ENCODE data around the gene SPIRE2.
"Not testable (repeated sequence)": the region's sequence is repeated elsewhere in the genome, so short reads cannot be mapped to it uniquely, and the experiment has no call there.

The SPIRE2 gene

DNA sequence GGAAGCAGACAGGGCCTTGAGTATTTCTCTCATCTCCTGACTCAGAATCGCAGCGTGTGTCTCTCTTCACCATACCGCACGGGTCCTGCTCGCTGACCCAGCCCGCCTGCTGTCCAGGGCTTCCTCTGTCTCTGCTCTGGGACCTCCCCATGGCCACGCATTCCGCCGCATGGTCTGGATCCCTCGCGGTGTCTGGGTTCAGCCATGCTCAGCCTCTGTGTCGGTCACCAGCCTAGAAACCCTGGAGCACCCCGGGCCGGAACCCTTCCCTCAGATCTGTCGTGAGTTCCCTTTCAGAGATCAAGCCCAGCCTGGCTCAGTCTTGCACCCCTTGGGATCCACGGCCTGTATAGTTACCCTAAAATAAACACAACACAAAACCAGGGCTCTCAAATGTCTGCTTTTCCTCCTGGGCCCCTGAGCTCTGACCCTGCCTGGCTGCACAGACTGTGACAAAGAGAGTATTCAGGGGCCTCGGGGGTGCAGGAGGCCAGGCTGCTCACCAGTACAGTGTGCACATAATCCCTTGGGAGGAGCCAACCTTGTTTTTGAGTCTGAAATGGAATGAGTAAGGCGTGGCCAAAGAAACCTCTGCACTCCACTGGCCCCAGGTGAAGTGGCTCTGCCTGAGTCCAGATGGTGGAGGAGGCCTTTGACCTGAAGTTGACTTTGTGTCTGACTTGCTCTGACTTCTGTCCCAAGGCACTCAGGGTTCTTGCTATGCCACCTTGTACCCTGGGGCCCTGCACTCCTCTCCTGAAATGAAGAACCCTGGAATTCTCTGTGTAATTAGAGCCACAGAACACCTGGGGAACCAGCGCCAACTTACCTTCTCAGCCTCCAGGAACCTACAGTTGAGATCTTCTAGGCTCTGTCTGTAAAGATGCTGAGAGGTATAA is 5.8 kb upstream of the SPIRE2 start:
- Mint-ChIP-seq H3K4me1 (ENCODE audit: low read depth in 2 of 2) (peaks cover 11 to 28% of the 10 kb centered on the region in 2 donors), H3K27me3 (no peaks in the 10 kb centered on the region), H3K36me3 (ENCODE audit: insufficient read depth) (peaks cover under 1% of the 10 kb centered on the region), H3K9me3 (no peaks in the 10 kb centered on the region), H3K4me3 (peak overlapping the region; percentile 53 to 62), H3K27ac (peak overlapping the region in 1 of 2 donors; percentile 87)
- DNase-seq (no peak), ATAC-seq (replicated peaks) (no peak)

- H3K9me3 Mint-ChIP-seq: no peaks in the 10 kb centered on the region
- ATAC-seq (replicated peaks) (no peak), DNase-seq (no peak)
- H3K4me3 Mint-ChIP-seq: no peak overlapping the region
- H3K27me3 Mint-ChIP-seq: no peaks in the 10 kb centered on the region
- H3K36me3 Mint-ChIP-seq (ENCODE audit: insufficient read depth): peaks cover 3% of the 10 kb centered on the region
- H3K27ac Mint-ChIP-seq: no peak overlapping the region
- peaks cover 7 to 20% of the 10 kb centered on the region in 2 donors for H3K4me1 Mint-ChIP-seq (ENCODE audit: low read depth in 2 of 2)
These were observed 5.0 kb upstream of the SPIRE2 start for GRCh38 chr16:89823087-89823823.

DNA sequence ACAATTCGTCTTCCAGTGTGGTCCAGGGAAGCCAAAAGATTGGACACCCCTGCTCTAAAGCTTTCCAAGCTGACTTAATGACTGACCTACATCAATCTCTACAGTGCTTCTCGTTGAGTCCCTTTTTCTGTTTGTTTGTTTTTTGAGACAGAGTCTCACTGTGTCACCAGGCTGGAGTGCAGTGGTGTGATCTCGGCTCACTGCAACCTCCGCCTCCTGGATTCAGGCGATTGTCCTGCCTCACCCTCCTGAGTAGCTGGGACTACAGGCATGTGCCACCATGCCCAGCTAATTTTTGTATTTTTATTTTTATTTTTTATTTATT is 4.5 kb upstream of the SPIRE2 start:
- not testable (repeated sequence) for DNase-seq; H3K27ac Mint-ChIP-seq; H3K4me3 Mint-ChIP-seq; H3K36me3 Mint-ChIP-seq (ENCODE audit: insufficient read depth); H3K9me3 Mint-ChIP-seq; H3K27me3 Mint-ChIP-seq; ATAC-seq (replicated peaks)
- H3K4me1 Mint-ChIP-seq (ENCODE audit: low read depth in 2 of 2): peaks cover 7 to 17% of the 10 kb centered on the region in 2 donors

DNA sequence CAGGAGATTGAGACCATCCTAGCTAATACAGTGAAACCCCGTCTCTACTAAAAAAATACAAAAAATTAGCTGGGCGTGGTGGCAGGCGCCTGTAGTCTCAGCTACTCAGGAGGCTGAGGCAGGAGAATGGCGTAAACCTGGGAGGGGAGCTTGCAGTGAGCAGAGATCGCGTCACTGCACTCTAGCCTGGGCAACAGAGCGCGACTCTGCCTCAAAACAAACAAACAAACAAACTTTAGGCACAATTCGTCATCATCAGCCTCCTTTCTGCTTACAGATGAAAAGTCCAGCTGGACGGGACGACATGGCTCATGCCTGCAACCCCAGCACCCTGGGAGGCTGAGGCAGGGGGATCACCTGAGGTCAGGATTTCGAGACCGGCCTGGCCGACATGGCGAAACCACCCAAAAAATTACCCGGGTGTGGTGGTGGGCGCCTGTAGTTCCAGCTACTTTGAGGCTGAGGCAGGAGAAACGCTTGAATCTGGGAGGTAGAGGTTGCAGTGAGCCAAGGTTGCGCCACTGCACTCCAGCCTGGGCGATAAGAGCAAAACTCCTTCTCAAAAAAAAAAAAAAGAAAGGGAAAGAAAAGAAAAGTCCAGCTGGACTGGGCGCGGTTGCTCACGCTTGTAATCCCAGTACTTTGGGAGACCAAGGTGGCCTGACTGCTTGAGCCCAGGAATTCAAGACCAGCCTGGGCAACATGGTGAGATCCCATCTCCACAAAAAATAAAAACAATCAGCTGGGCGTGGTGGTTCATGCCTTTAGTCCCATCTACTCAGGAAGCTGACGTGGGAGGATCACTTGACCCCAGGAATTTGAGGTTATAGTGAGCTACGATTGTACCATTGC is 1.5 kb upstream of the SPIRE2 start:
- Mint-ChIP-seq H3K27ac (no peak overlapping the region), H3K9me3 (no peaks in the 10 kb centered on the region), H3K4me3 (peak overlapping the region in 1 of 2 donors; percentile 37), H3K36me3 (ENCODE audit: insufficient read depth) (peaks cover 8% of the 10 kb centered on the region), H3K27me3 (peaks cover 0 to 24% of the 10 kb centered on the region in 2 donors), H3K4me1 (ENCODE audit: low read depth in 2 of 2) (peaks cover 11% of the 10 kb centered on the region in 2 donors)
- DNase-seq (no peak), ATAC-seq (replicated peaks) (no peak)

GRCh38 chr16:89827383-89828198 is 684 bp upstream of the SPIRE2 start:
- Mint-ChIP-seq H3K27ac (no peak overlapping the region), H3K9me3 (no peaks in the 10 kb centered on the region), H3K4me1 (ENCODE audit: low read depth in 2 of 2) (peaks cover 5 to 9% of the 10 kb centered on the region in 2 donors), H3K36me3 (ENCODE audit: insufficient read depth) (peaks cover 8% of the 10 kb centered on the region), H3K4me3 (peak overlapping the region; percentile 5 to 29), H3K27me3 (peaks cover 0 to 33% of the 10 kb centered on the region in 2 donors)
- DNase-seq: no peak
- ATAC-seq (replicated peaks): no peak

DNA sequence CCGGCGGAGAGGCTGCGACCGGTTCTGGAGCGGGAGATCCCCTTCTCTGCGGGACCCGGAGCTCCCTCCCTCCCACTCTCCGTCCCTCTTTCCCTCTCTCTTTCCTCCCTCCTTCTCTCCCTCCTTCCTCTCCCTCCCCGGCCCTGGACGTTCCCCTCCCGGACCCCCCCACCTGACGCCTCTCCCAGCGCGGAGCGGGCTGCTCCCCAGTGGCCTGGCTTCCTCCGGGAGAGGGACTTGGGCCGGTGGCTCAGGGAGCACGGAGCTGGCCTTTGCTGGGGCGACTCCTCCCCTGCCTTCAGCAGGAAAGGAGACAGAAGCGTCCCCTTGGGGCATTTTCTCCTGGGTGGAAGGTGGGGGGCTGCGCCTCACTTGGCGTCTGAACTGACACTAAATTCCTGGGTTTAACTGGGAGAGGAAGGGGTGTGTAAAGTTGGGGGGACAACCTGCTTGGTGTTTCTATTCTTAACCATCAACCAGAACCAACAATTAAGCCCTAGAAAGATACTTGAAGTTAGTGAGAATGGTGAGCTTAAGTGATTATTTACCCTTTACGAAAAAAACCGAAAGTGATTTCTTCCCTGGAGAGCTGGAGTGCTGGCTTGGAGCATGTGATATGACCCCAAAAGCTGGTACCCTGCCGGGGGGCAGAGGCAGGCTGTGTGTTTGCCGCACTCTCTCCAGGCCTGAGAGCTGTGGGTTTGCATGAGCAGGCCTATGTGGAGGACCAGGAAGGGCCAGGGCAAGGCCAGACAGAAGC is 775 bp downstream of the SPIRE2 start:
- DNase-seq (no peak), ATAC-seq (replicated peaks) (no peak)
- peaks cover 0 to 35% of the 10 kb centered on the region in 2 donors for H3K27me3 Mint-ChIP-seq
- H3K9me3 Mint-ChIP-seq: no peaks in the 10 kb centered on the region
- peaks cover 5 to 9% of the 10 kb centered on the region in 2 donors for H3K4me1 Mint-ChIP-seq (ENCODE audit: low read depth in 2 of 2)
- H3K27ac Mint-ChIP-seq: no peak overlapping the region
- peaks cover 8% of the 10 kb centered on the region for H3K36me3 Mint-ChIP-seq (ENCODE audit: insufficient read depth)
- H3K4me3 Mint-ChIP-seq: peak overlapping the region; percentile 47 to 51

DNA sequence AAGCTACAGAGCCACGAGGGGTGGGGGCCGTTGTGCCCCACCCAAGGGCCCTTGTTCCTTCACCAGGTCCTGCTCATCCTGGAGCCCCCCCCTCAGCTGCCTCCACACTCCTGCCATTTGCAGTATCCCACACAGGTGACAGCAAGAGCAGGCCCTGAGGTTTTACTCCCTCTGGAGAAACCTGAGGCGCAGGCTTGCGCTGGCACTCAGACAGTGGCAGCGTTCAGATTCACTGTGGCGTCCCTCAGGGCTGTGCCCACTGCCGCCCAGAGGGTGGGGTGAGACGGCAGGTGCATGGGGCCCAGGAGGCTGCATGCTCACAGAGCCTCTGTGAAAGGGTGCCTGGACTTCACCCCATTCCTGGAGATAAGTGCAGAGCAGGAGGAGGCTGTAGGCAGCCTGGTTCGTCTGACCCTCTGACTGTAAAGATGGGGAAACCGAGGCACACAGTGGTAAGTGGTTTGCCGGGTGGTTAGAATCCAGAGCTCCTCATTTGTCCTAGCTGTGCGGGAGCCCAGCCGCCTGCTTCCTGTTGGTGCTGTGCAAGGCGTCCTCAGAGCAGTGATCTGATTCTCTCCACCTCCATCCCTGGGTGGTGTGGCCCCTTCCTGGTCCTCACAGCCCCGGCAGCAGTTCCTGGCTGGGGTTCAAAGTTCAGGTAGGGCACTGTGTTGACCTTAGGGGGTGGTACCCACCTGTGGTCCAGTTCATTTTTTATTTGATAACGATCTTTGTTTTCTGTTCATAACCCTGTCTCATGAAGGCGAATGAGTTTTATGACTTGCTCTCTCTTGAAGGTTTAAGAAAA is 1.6 kb downstream of the SPIRE2 start:
- Mint-ChIP-seq H3K36me3 (ENCODE audit: insufficient read depth) (peaks cover 8% of the 10 kb centered on the region), H3K4me1 (ENCODE audit: low read depth in 2 of 2) (peaks cover 5 to 9% of the 10 kb centered on the region in 2 donors), H3K27ac (no peak overlapping the region), H3K9me3 (no peaks in the 10 kb centered on the region), H3K27me3 (peaks cover 0 to 35% of the 10 kb centered on the region in 2 donors), H3K4me3 (no peak overlapping the region)
- DNase-seq (no peak), ATAC-seq (replicated peaks) (no peak)

- no peak overlapping the region for H3K27ac Mint-ChIP-seq
- peaks cover 0 to 35% of the 10 kb centered on the region in 2 donors for H3K27me3 Mint-ChIP-seq
- ATAC-seq (replicated peaks) (no peak), DNase-seq (no peak)
- peaks cover 5 to 9% of the 10 kb centered on the region in 2 donors for H3K4me1 Mint-ChIP-seq (ENCODE audit: low read depth in 2 of 2)
- H3K36me3 Mint-ChIP-seq (ENCODE audit: insufficient read depth): peaks cover 8% of the 10 kb centered on the region
- H3K4me3 Mint-ChIP-seq: no peak overlapping the region
- no peaks in the 10 kb centered on the region for H3K9me3 Mint-ChIP-seq
These were observed 3.6 kb downstream of the SPIRE2 start for GRCh38 chr16:89831810-89832328.

GRCh38 chr16:89833664-89834363 is 5.5 kb downstream of the SPIRE2 start:
- DNase-seq; H3K9me3 Mint-ChIP-seq; ATAC-seq (replicated peaks): not testable (repeated sequence)

DNA sequence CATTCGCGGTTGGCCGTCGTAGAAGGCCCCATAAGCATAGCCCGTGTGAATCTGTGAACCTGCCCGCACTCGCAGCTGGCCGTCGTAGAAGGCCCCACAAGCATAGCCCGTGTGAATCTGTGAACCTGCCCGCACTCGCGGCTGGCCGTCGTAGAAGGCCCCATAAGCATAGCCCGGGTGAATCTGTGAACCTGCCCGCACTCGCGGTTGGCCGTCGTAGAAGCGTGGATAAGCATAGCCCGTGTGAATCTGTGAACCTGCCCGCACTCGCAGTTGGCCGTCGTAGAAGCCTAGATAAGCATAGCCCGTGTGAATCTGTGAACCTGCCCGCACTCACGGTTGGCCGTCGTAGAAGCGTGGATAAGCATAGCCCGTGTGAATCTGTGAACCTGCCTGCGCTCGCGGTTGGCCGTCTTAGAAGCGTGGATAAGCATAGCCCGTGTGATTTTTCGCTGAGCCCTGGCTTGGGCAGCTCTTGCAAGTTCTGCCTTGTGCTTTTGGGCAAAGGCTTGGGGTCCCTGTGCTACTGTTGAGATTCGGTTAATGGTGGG is 6.6 kb downstream of the SPIRE2 start:
- H3K4me3 Mint-ChIP-seq; ATAC-seq (replicated peaks); H3K9me3 Mint-ChIP-seq; H3K27ac Mint-ChIP-seq; H3K36me3 Mint-ChIP-seq (ENCODE audit: insufficient read depth); DNase-seq: not testable (repeated sequence)
- H3K4me1 Mint-ChIP-seq (ENCODE audit: low read depth in 2 of 2): peaks cover 6 to 20% of the 10 kb centered on the region in 2 donors
- peaks cover 0 to 23% of the 10 kb centered on the region in 2 donors for H3K27me3 Mint-ChIP-seq

More at GRCh38 chr16:89833664-89834363, 5.5 kb downstream of the SPIRE2 start:
- H3K36me3 Mint-ChIP-seq (ENCODE audit: insufficient read depth): peaks cover 12% of the 10 kb centered on the region
- H3K27me3 Mint-ChIP-seq: peaks cover 0 to 34% of the 10 kb centered on the region in 2 donors
- H3K27ac Mint-ChIP-seq, H3K4me3 Mint-ChIP-seq: not testable (repeated sequence)
- H3K4me1 Mint-ChIP-seq (ENCODE audit: low read depth in 2 of 2): peaks cover 10 to 21% of the 10 kb centered on the region in 2 donors

Measured in effector memory CD8-positive, alpha-beta T cell (primary cell).